ENCODE results near the gene CD164L2. TPM values are rescaled to one million over a fixed set of nuclear protein-coding genes. Genes with fewer than 3 reads are reported as not detected.

Gene CD164L2
- total RNA-seq, 1 donor from 2014 or later, result not detected

- H3K9me3 ChIP-seq (ENCODE audit: insufficient read depth, low read depth, low read length), result no peaks in the 10 kb centered on the region
- H2AFZ ChIP-seq (ENCODE audit: low read depth, low read length), result peak overlapping the region; percentile 95
- peaks cover 15% of the 10 kb centered on the region for H3K4me1 ChIP-seq (ENCODE audit: insufficient read depth, low read length)
- peak overlapping the region; percentile 80 for H3K4me3 Mint-ChIP-seq (ENCODE audit: unreplicated experiment)
- TF ChIP-seq, protein P1, sequence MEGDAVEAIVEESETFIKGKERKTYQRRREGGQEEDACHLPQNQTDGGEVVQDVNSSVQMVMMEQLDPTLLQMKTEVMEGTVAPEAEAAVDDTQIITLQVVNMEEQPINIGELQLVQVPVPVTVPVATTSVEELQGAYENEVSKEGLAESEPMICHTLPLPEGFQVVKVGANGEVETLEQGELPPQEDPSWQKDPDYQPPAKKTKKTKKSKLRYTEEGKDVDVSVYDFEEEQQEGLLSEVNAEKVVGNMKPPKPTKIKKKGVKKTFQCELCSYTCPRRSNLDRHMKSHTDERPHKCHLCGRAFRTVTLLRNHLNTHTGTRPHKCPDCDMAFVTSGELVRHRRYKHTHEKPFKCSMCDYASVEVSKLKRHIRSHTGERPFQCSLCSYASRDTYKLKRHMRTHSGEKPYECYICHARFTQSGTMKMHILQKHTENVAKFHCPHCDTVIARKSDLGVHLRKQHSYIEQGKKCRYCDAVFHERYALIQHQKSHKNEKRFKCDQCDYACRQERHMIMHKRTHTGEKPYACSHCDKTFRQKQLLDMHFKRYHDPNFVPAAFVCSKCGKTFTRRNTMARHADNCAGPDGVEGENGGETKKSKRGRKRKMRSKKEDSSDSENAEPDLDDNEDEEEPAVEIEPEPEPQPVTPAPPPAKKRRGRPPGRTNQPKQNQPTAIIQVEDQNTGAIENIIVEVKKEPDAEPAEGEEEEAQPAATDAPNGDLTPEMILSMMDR (IDR thresholded peaks at IDR 0.05; ENCODE audit: insufficient read depth, low read depth, low read length), result no peak
- no peak for TF ChIP-seq EZH2 (IDR thresholded peaks at IDR 0.05; ENCODE audit: insufficient read depth, low read length)
- no peaks in the 10 kb centered on the region for H4K20me1 ChIP-seq (ENCODE audit: insufficient read depth, low read length)
- H3K4me3 ChIP-seq (ENCODE audit: insufficient read depth, low read depth, low read length), result peak overlapping the region; percentile 70
- FAIRE-seq, result no peak
- no peak for DNase-seq (ENCODE audit: low read depth)
- peaks cover 9% of the 10 kb centered on the region for H3K36me3 Mint-ChIP-seq (ENCODE audit: low read depth, unreplicated experiment)
- H3K9ac ChIP-seq (ENCODE audit: low read length), result peak overlapping the region; percentile 81
- no peaks in the 10 kb centered on the region for H3K79me2 ChIP-seq (ENCODE audit: insufficient read depth, low read length)
- H3K27me3 ChIP-seq (ENCODE audit: insufficient read depth, low read length), result no peaks in the 10 kb centered on the region
- no peaks in the 10 kb centered on the region for H3K36me3 ChIP-seq (ENCODE audit: insufficient read depth, low read length)
- H3K27me3 Mint-ChIP-seq (ENCODE audit: low read depth, unreplicated experiment), result peaks cover 9% of the 10 kb centered on the region
- H3K4me1 Mint-ChIP-seq (ENCODE audit: low read depth, unreplicated experiment), result peaks cover 2% of the 10 kb centered on the region
- peak overlapping the region; percentile 98 for H3K4me2 ChIP-seq (ENCODE audit: low read length)
- no peaks in the 10 kb centered on the region for H3K9me3 Mint-ChIP-seq (ENCODE audit: unreplicated experiment)
- no peak overlapping the region for H3K27ac ChIP-seq (ENCODE audit: low read depth, low read length)
- no peak overlapping the region for H3K27ac Mint-ChIP-seq (ENCODE audit: unreplicated experiment)
Measured at GRCh38 chr1:27367160-27367650, 15.9 kb downstream of the CD164L2 start.

DNA sequence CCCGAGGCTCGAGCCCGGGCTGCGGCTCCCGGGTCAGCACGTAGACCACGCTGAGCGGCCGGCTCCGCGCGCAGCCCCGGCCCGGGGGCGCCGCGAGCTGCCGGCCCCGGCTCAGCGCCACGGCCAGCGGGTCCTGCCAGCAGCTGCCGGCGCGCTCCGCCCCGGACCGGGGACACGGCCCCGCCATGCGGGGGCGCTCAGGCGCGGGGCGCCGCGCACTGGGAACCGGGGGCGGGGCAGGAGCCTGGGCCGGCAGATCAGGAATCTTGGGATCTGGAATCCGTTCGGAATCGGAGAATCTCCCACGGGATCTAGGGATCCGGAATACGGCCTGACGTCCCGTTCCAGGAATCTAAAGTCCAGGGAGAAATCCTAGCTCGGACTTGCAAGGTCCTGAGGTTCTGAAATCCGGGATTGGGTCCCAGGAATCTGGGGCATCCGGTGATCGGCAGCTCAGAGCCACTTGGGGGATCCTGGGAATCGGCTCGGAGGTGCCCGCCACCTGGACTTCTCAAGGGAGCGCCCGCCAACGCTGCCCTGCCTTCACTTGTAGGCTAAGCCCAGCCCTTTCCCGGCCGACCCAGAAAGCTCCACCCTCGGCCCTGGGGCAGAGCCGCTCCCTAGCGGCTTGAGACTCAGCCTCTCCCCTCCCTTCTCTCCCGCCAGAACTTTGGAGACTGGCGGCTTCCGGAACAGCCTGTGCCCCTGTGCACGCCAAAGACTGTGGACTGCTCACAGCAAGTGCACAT, 16.5 kb downstream of the CD164L2 start, which contains the start of gene MAP3K6:
Gene MAP3K6 (minus strand): TSS at position 551 of the 749 bp plus-strand sequence. CDS start 364 bp downstream, at position 187.
- Mint-ChIP-seq H3K4me1 (ENCODE audit: low read depth, unreplicated experiment) (peaks cover 2% of the 10 kb centered on the region), H3K27ac (ENCODE audit: unreplicated experiment) (peak within 1 kb of the TSS; percentile 98), H3K9me3 (ENCODE audit: unreplicated experiment) (no peaks in the 10 kb centered on the region), H3K36me3 (ENCODE audit: low read depth, unreplicated experiment) (peaks cover 12% of the 10 kb centered on the region), H3K27me3 (ENCODE audit: low read depth, unreplicated experiment) (peaks cover 9% of the 10 kb centered on the region), H3K4me3 (ENCODE audit: unreplicated experiment) (peak within 1 kb of the TSS; percentile 95)
- no peaks in the 10 kb centered on the region for H3K9me3 ChIP-seq (ENCODE audit: insufficient read depth, low read depth, low read length)
- H3K36me3 ChIP-seq (ENCODE audit: insufficient read depth, low read length), result no peaks in the 10 kb centered on the region
- DNase-seq (ENCODE audit: low read depth) (peak; percentile 56), FAIRE-seq (no peak)
- H3K4me1 ChIP-seq (ENCODE audit: insufficient read depth, low read length), result peaks cover 15% of the 10 kb centered on the region
- H3K4me3 ChIP-seq (ENCODE audit: insufficient read depth, low read depth, low read length), result peak within 1 kb of the TSS; percentile 70
- H2AFZ ChIP-seq (ENCODE audit: low read depth, low read length), result peak within 1 kb of the TSS; percentile 95
- no peaks in the 10 kb centered on the region for H3K27me3 ChIP-seq (ENCODE audit: insufficient read depth, low read length)
- H4K20me1 ChIP-seq (ENCODE audit: insufficient read depth, low read length), result no peaks in the 10 kb centered on the region
- TF ChIP-seq EZH2 (IDR thresholded peaks at IDR 0.05; ENCODE audit: insufficient read depth, low read length), result no peak
- TF ChIP-seq, protein P1 (IDR thresholded peaks at IDR 0.05; ENCODE audit: insufficient read depth, low read depth, low read length), result peak; percentile 28
- H3K4me2 ChIP-seq (ENCODE audit: low read length), result peak within 1 kb of the TSS; percentile 98
- peak within 1 kb of the TSS; percentile 81 for H3K9ac ChIP-seq (ENCODE audit: low read length)
- H3K79me2 ChIP-seq (ENCODE audit: insufficient read depth, low read length), result no peaks in the 10 kb centered on the region
- H3K27ac ChIP-seq (ENCODE audit: low read depth, low read length), result peak within 1 kb of the TSS; percentile 86

DNA sequence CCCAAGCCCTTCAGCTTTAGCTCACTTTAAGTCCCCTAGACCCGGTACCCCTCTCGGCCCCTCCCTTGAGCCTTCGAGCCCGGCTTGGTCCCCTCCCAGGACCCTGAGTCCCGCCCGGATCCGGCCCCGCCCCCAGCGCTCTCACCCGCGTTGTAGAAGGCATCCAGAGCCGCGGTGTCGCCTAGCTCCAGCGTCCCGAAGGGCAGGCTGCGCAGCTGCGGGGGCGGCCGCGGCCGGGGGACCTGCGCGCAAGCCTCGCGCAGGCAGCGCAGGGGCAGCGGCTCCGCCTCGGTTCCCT, 17.1 kb downstream of the CD164L2 start:
- Histone ChIP-seq H3K4me3 (ENCODE audit: insufficient read depth, low read depth, low read length) (peak overlapping the region; percentile 70), H3K27me3 (ENCODE audit: insufficient read depth, low read length) (no peaks in the 10 kb centered on the region), H3K9me3 (ENCODE audit: insufficient read depth, low read depth, low read length) (no peaks in the 10 kb centered on the region), H3K4me2 (ENCODE audit: low read length) (peak overlapping the region; percentile 98), H3K79me2 (ENCODE audit: insufficient read depth, low read length) (no peaks in the 10 kb centered on the region), H4K20me1 (ENCODE audit: insufficient read depth, low read length) (no peaks in the 10 kb centered on the region), H2AFZ (ENCODE audit: low read depth, low read length) (peak overlapping the region; percentile 93), H3K36me3 (ENCODE audit: insufficient read depth, low read length) (no peaks in the 10 kb centered on the region), H3K9ac (ENCODE audit: low read length) (peak overlapping the region; percentile 81), H3K4me1 (ENCODE audit: insufficient read depth, low read length) (peaks cover 15% of the 10 kb centered on the region), H3K27ac (ENCODE audit: low read depth, low read length) (peak overlapping the region; percentile 86)
- Mint-ChIP-seq H3K4me1 (ENCODE audit: low read depth, unreplicated experiment) (peaks cover 2% of the 10 kb centered on the region), H3K27ac (ENCODE audit: unreplicated experiment) (peak overlapping the region; percentile 98), H3K4me3 (ENCODE audit: unreplicated experiment) (peak overlapping the region; percentile 95), H3K27me3 (ENCODE audit: low read depth, unreplicated experiment) (peaks cover 12% of the 10 kb centered on the region), H3K9me3 (ENCODE audit: unreplicated experiment) (no peaks in the 10 kb centered on the region), H3K36me3 (ENCODE audit: low read depth, unreplicated experiment) (peaks cover 16% of the 10 kb centered on the region)
- FAIRE-seq (no peak), DNase-seq (ENCODE audit: low read depth) (peak; percentile 53)
- TF ChIP-seq EZH2 (IDR thresholded peaks at IDR 0.05; ENCODE audit: insufficient read depth, low read length), result no peak
- TF ChIP-seq, protein P1 (IDR thresholded peaks at IDR 0.05; ENCODE audit: insufficient read depth, low read depth, low read length), result no peak

All from astrocyte (in vitro differentiated cells and primary cell).